ENCODE results near the gene EEF2. TPM values are rescaled to one million over a fixed set of nuclear protein-coding genes. Genes with fewer than 3 reads are reported as not detected.

Gene EEF2
- total RNA-seq, 1 experiment from 2014 or later: 1,644 TPM

DNA sequence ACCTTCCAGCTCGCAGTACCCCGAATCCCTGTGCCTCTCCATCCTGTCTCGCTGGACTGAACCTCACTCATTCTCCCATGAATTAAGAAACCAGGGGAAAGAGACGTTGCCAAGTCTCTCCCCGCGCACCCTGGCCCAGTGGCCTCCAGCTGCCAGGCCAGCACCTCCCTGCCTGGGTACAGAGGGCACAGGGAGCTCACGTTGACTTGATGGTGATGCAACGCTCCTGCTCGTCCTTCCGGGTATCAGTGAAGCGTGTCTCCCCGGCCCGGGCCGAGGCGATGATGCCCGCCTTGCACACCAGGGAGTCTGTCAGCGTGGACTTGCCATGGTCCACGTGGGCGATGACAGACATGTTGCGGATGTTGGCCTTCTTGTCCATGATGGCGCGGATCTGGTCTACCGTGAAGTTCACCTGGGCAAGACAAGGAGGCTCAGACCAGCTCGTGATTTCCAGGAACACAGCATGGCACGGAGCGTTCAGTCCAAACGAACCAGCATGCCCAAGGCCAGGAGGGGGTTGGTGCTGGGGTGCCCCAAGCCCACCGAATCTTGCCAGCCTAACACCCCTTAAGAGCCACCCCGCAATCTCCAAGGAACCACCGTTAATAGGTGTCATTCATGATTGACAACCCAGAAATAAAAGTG, 1.2 kb downstream of the EEF2 start:
- peak overlapping the region; percentile 85 for H3K4me2 ChIP-seq (ENCODE audit: low read depth, low read length, poor library complexity, severe bottlenecking)
- DNase-seq: peak; percentile 72
- no peaks in the 10 kb centered on the region for H3K9me3 ChIP-seq (ENCODE audit: low read length)
- peaks cover 53% of the 10 kb centered on the region for H3K36me3 ChIP-seq (ENCODE audit: insufficient read depth, low read length)
- no peak overlapping the region for H2AFZ ChIP-seq (ENCODE audit: low read length)
- no peaks in the 10 kb centered on the region for H3K9me2 ChIP-seq (replicated peaks; ENCODE audit: insufficient read depth, low read length)
- H3K4me3 ChIP-seq (ENCODE audit: low read length): peak overlapping the region; percentile 96
- peaks cover 37% of the 10 kb centered on the region for H3K4me1 ChIP-seq (ENCODE audit: low read length)
- no peaks in the 10 kb centered on the region for H3K27me3 ChIP-seq (ENCODE audit: low read length)
- H3K9ac ChIP-seq (ENCODE audit: low read length): peak overlapping the region; percentile 96
- H3K27ac ChIP-seq (ENCODE audit: low read length): peak overlapping the region; percentile 92
- peaks cover 42% of the 10 kb centered on the region for H3K79me2 ChIP-seq (ENCODE audit: low read length)
- H4K20me1 ChIP-seq (ENCODE audit: insufficient read depth, low read depth, low read length): peaks cover 58% of the 10 kb centered on the region

DNA sequence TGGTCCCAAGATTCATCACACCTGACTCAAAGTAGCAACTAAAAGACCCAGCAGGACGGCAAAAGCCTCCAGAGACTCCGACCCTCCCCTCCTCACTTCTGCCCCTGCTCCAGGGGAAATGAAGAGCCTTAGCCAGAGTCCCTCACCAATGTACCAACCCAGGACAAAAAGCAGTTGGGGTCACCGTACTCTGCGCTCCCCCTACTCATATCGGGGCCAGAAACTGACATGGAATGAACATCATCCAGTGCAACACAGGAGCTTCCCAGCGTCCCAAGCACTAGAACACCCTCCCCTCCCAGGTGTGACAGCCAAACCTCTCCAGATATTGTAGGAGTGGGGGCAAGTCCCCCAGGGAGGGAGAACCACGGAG, 1.7 kb downstream of the EEF2 start:
- H3K4me2 ChIP-seq (ENCODE audit: low read depth, low read length, poor library complexity, severe bottlenecking): peak overlapping the region; percentile 85
- H3K36me3 ChIP-seq (ENCODE audit: insufficient read depth, low read length): peaks cover 56% of the 10 kb centered on the region
- H3K4me1 ChIP-seq (ENCODE audit: low read length): peaks cover 37% of the 10 kb centered on the region
- peaks cover 42% of the 10 kb centered on the region for H3K79me2 ChIP-seq (ENCODE audit: low read length)
- peak overlapping the region; percentile 96 for H3K9ac ChIP-seq (ENCODE audit: low read length)
- H2AFZ ChIP-seq (ENCODE audit: low read length): no peak overlapping the region
- peak overlapping the region; percentile 96; the same call in 1 of the 2 replicates for H3K4me3 ChIP-seq (ENCODE audit: low read length)
- H3K27me3 ChIP-seq (ENCODE audit: low read length): no peaks in the 10 kb centered on the region
- no peak for DNase-seq
- peak overlapping the region; percentile 92 for H3K27ac ChIP-seq (ENCODE audit: low read length)
- H4K20me1 ChIP-seq (ENCODE audit: insufficient read depth, low read depth, low read length): peaks cover 58% of the 10 kb centered on the region
- H3K9me2 ChIP-seq (replicated peaks; ENCODE audit: insufficient read depth, low read length): no peaks in the 10 kb centered on the region
- no peaks in the 10 kb centered on the region for H3K9me3 ChIP-seq (ENCODE audit: low read length)

DNA sequence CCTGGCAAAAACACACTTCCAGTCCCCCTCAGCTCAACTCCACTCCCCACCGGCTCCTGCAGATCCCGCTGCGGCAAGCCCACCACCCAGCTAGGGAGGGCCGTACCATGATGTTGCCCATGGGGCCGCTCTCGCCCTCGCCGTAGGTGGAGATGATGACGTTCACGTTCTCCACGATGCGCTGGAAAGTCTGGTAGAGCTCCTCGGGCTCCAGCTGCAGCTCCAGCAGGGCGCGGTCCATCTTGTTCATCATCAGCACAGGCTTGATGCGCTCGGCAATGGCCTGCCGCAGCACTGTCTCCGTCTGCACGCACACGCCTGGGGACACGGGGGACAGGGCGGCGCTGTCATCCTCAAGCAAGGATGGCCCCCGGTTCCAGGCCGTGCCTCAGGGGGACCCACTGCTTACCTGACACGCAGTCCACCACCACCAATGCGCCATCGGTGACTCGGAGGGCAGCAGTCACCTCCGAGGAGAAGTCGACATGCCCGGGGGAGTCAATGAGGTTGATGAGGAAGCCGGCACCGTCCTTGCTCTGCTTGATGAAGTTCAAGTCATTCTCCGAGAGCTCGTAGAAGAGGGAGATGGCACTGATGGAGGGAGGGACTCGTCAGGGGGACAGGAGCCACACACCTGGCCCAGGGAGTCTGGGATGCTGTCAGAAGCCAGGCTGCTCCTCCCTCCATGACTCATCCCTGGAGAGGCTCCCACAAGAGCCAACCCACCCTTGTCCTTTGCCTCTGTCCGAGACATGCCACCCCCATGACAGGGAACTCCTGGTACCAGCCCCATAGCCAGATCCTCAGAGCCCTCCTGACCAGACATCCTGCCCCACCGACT, 2.3 kb downstream of the EEF2 start:
- Histone ChIP-seq H3K4me2 (ENCODE audit: low read depth, low read length, poor library complexity, severe bottlenecking) (peak overlapping the region; percentile 85), H3K9me3 (ENCODE audit: low read length) (no peaks in the 10 kb centered on the region), H3K4me1 (ENCODE audit: low read length) (peaks cover 32% of the 10 kb centered on the region), H3K27ac (ENCODE audit: low read length) (no peak overlapping the region), H3K9me2 (replicated peaks; ENCODE audit: insufficient read depth, low read length) (no peaks in the 10 kb centered on the region), H4K20me1 (ENCODE audit: insufficient read depth, low read depth, low read length) (peaks cover 64% of the 10 kb centered on the region), H3K9ac (ENCODE audit: low read length) (peak overlapping the region; percentile 96; the same call in 1 of the 2 replicates), H3K4me3 (ENCODE audit: low read length) (peak overlapping the region; percentile 96; the same call in 1 of the 2 replicates), H3K27me3 (ENCODE audit: low read length) (no peaks in the 10 kb centered on the region), H2AFZ (ENCODE audit: low read length) (no peak overlapping the region), H3K79me2 (ENCODE audit: low read length) (peaks cover 42% of the 10 kb centered on the region), H3K36me3 (ENCODE audit: insufficient read depth, low read length) (peaks cover 61% of the 10 kb centered on the region)
- peak; percentile 40 for DNase-seq

DNA sequence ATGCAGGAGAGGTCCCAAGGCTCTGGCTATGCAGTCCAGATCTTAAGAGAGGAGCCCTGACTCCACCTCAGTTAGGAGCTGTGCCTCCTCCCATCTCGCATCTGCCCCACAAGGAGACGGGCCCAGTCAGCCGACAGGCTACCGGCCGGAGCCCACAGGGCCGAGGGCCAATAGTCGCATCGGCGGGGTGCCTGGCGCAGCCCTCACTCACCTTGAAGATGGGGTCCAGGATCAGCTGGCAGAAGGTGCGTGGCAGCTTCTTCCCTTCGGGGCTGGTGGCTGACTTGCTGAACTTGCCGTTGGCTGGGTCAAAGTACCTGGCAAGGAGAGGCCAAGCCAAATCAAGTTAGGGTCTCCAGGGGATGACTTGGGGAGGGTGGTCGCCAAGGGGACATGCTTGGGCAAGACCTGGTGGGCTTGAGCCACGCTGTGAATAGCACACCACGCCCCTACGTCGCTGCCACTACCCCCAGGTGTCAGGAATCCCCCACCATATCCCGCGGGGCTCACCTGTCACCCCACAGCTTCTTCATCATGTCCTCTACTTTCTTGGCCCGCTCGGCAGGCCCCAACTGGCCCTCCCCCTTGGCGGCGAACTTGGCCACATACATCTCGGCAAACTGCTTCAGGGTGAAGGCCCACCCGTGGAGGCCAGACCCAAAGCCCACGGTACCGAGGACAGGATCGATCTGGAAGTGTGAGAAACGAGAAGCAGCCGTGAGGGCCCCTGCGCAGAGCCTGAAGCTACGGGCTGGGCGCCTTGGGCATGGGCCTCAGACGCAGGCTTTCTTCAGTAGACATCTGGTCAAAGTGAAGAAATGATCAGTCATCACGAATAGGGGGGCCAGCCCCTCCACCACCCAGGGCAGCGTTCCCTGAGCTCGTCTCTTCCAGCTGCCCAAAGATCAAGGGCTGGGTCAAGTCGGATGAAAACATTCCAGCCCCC, 3.3 kb downstream of the EEF2 start:
- Histone ChIP-seq H4K20me1 (ENCODE audit: insufficient read depth, low read depth, low read length) (peaks cover 73% of the 10 kb centered on the region), H3K36me3 (ENCODE audit: insufficient read depth, low read length) (peaks cover 70% of the 10 kb centered on the region), H3K27me3 (ENCODE audit: low read length) (no peaks in the 10 kb centered on the region), H3K27ac (ENCODE audit: low read length) (no peak overlapping the region), H3K9me2 (replicated peaks; ENCODE audit: insufficient read depth, low read length) (no peaks in the 10 kb centered on the region), H3K79me2 (ENCODE audit: low read length) (peaks cover 42% of the 10 kb centered on the region), H3K9me3 (ENCODE audit: low read length) (no peaks in the 10 kb centered on the region), H3K4me1 (ENCODE audit: low read length) (peaks cover 25% of the 10 kb centered on the region), H2AFZ (ENCODE audit: low read length) (no peak overlapping the region), H3K4me2 (ENCODE audit: low read depth, low read length, poor library complexity, severe bottlenecking) (no peak overlapping the region), H3K4me3 (ENCODE audit: low read length) (no peak overlapping the region), H3K9ac (ENCODE audit: low read length) (no peak overlapping the region)
- no peak for DNase-seq

DNA sequence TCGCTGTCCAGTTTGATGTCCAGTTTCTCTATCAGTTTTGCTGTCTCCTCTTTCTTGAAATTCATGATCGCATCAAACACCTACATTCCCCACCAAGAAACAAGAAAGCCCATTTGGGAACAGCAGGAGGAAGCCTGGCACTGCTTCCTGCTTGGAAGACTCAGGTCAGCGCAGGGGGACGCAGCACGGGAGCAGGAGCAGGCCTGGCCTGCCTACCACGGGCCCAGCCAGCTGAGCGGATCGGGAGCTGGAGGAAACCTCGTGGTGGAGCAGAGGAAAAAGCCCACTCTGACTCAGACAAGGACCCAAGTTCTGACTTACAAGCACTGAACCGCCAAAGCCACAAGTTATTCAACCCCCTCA, 3.9 kb downstream of the EEF2 start:
- Histone ChIP-seq H3K27me3 (ENCODE audit: low read length) (no peaks in the 10 kb centered on the region), H3K9me3 (ENCODE audit: low read length) (no peaks in the 10 kb centered on the region), H3K27ac (ENCODE audit: low read length) (no peak overlapping the region), H2AFZ (ENCODE audit: low read length) (no peak overlapping the region), H3K79me2 (ENCODE audit: low read length) (peaks cover 42% of the 10 kb centered on the region), H3K9me2 (replicated peaks; ENCODE audit: insufficient read depth, low read length) (no peaks in the 10 kb centered on the region), H3K4me1 (ENCODE audit: low read length) (peaks cover 18% of the 10 kb centered on the region), H3K4me2 (ENCODE audit: low read depth, low read length, poor library complexity, severe bottlenecking) (no peak overlapping the region), H3K4me3 (ENCODE audit: low read length) (no peak overlapping the region), H3K36me3 (ENCODE audit: insufficient read depth, low read length) (peaks cover 76% of the 10 kb centered on the region), H4K20me1 (ENCODE audit: insufficient read depth, low read depth, low read length) (peaks cover 78% of the 10 kb centered on the region), H3K9ac (ENCODE audit: low read length) (no peak overlapping the region)
- no peak for DNase-seq

DNA sequence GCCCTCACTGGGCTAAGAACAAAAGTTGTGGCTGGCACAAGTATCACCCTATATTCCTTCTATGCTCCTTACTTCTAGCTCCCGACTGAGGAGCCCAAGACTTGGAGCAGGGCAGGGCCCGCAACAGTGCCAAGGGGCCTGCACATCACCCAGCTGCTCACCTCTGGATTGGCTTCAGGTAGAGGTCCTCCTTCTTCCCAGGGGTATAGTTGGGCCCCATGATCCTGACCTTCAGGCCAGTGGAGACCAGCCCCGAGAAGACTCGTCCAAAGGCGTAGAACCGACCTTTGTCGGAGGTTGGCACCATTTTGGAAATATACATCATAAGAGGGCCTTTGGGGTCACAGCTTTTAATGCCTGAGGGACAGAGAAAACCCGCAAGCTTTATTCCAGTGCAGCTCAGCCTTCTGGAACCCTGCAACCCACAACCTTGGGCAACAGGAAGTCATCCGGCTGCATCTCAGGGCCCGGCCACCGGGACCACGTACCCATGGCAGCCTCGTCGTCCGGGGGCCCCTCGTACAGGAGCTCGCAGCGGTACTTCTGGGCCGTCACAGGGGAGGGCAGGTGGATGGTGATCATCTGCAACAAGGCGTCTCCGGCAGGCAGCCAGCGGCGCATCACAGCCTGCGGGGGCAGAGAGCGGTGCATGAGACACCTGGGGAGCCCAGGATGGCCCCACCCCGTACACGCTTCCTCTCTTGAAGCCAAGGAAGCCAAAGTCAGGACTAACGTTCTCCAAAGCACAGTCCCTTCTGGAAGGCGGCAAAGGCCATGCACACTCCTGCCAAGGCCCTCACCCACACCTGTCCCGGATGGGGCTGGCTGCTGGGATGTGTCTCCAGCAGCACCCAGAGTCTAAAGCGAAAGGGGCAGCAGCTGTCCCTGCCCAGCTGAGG, 4.7 kb downstream of the EEF2 start:
- Histone ChIP-seq H3K9me2 (replicated peaks; ENCODE audit: insufficient read depth, low read length) (no peaks in the 10 kb centered on the region), H2AFZ (ENCODE audit: low read length) (no peak overlapping the region), H3K4me3 (ENCODE audit: low read length) (no peak overlapping the region), H4K20me1 (ENCODE audit: insufficient read depth, low read depth, low read length) (peaks cover 82% of the 10 kb centered on the region), H3K36me3 (ENCODE audit: insufficient read depth, low read length) (peaks cover 82% of the 10 kb centered on the region), H3K9ac (ENCODE audit: low read length) (no peak overlapping the region), H3K4me1 (ENCODE audit: low read length) (peaks cover 11% of the 10 kb centered on the region), H3K79me2 (ENCODE audit: low read length) (peaks cover 42% of the 10 kb centered on the region), H3K27ac (ENCODE audit: low read length) (no peak overlapping the region), H3K9me3 (ENCODE audit: low read length) (no peaks in the 10 kb centered on the region), H3K27me3 (ENCODE audit: low read length) (no peaks in the 10 kb centered on the region), H3K4me2 (ENCODE audit: low read depth, low read length, poor library complexity, severe bottlenecking) (no peak overlapping the region)
- DNase-seq: no peak

DNA sequence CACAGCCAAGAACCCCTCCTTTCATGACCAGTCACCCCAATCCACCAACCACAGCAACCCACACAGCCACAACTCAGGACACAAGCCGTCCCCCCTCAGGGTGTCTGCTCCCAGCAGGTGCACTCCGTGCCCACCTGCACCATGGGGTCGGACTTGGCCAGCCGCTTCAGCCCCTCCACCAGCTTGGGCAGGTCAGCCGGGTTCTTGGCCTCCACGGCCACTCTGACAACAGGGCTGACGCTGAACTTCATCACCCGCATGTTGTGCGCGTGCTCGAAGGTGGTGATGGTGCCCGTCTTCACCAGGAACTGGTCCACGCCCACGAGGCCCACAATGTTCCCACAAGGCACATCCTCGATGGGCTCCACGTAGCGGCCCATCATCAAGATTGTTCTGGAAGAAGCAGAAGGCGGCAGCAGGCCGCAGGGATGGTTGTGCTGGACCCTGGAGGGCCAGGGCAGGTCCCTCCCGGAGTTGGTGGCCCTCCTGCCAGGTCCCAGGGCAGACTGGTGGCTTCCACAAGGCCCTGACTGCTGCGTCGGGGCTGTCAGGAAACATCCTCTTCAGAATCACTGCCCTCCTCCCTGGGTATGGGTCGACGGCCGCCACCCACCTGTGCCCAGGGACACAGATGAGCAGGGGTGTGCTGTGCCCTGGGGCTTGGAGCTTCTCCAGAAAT, 5.5 kb downstream of the EEF2 start:
- Histone ChIP-seq H3K9ac (ENCODE audit: low read length) (no peak overlapping the region), H3K79me2 (ENCODE audit: low read length) (peaks cover 38% of the 10 kb centered on the region), H3K4me2 (ENCODE audit: low read depth, low read length, poor library complexity, severe bottlenecking) (no peak overlapping the region), H3K36me3 (ENCODE audit: insufficient read depth, low read length) (peaks cover 80% of the 10 kb centered on the region), H3K4me3 (ENCODE audit: low read length) (no peak overlapping the region), H3K27ac (ENCODE audit: low read length) (no peak overlapping the region), H2AFZ (ENCODE audit: low read length) (no peak overlapping the region), H3K27me3 (ENCODE audit: low read length) (no peaks in the 10 kb centered on the region), H3K9me2 (replicated peaks; ENCODE audit: insufficient read depth, low read length) (no peaks in the 10 kb centered on the region), H4K20me1 (ENCODE audit: insufficient read depth, low read depth, low read length) (peaks cover 81% of the 10 kb centered on the region), H3K9me3 (ENCODE audit: low read length) (no peaks in the 10 kb centered on the region), H3K4me1 (ENCODE audit: low read length) (peaks cover 9% of the 10 kb centered on the region)
- no peak for DNase-seq
